Body of pancreas (tissue), 4 donors: ENCODE results near the gene APOL1. TPM values are rescaled to one million over a fixed set of nuclear protein-coding genes. Genes with fewer than 3 reads are reported as not detected.
A peak's percentile ranks its signal among the peaks of the same experiment; 100 is the strongest.

Source experiments
- ATAC-seq: fragments of 150-250 bp; one replicate; pipeline ENCODE4 v1.9.1; 2016
- DNase-seq, 4 donors: peaks; one replicate each; pipeline ENCODE4 v3.0.0-alpha.2; 2019
- H3K27ac ChIP-seq, 4 donors: fragments of 200-600 bp; sonication (generic); 1 replicate in 3 of 4; 2 replicates in 1 of 4; pipeline versions ENCODE4 v1.5.1 to v1.6.1; 2016 to 2019; ENCODE audit warnings: mild to moderate bottlenecking in 1 of 4, mixed read lengths in 1 of 4, moderate library complexity in 1 of 4
- H3K27me3 ChIP-seq, 2 donors: fragments of 200-600 bp; sonication (generic); one replicate each; pipeline ENCODE4 v1.6.0; 2016; ENCODE audit warnings: mild to moderate bottlenecking in 1 of 2
- H3K36me3 ChIP-seq, 2 donors: fragments of 200-600 bp; sonication (generic); replicated peaks in 1 of 2; 2 replicates each; pipeline ENCODE4 v1.5.1; 2016; ENCODE audit warnings: low read depth in 2 of 2; ENCODE audit not compliant: insufficient read depth in 1 of 2
- H3K4me1 ChIP-seq: fragments of 200-600 bp; sonication (generic); one replicate; pipeline ENCODE4 v1.6.0; 2016
- H3K4me3 ChIP-seq, 2 donors: fragments of 200-600 bp; sonication (generic); 1 replicate in 1 of 2; 2 replicates in 1 of 2; pipeline ENCODE4 v1.5.1; 2016 to 2019
- H3K9me3 ChIP-seq, 3 donors: fragments of 200-600 bp; sonication (generic); 1 replicate in 2 of 3; 2 replicates in 1 of 3; pipeline ENCODE4 v1.5.1; 2016
- CTCF ChIP-seq, 7 experiments: fragments of 450-650 bp in 4 of 7; fragments of 200-600 bp in 3 of 7; sonication (generic) in 3 of 7; IDR thresholded peaks; one replicate each; pipeline ENCODE4 v1.5.1; 2016 to 2019; ENCODE audit warnings: antibody characterized with exemption in 7 of 7
- POLR2A ChIP-seq, 3 donors: fragments of 450-650 bp; IDR thresholded peaks; one replicate each; pipeline ENCODE4 v1.6.1; 2016; ENCODE audit warnings: antibody characterized with exemption in 3 of 3, mild to moderate bottlenecking in 2 of 3
- WGBS, 2 donors: methylation state at CpG; one replicate each; pipeline ENCODE4 v1.1.5; 2017; 5-methylcytosine and 5-hydroxymethylcytosine counted together
- intact Hi-C: fragments of 100-400 bp; cut with DNase I; formaldehyde crosslinking; loops from one replicate; pipeline ENCODE4 v1.15.1; 2023
- total RNA-seq, 2 donors: library from RNA; depleted of rRNA; stranded (reverse); fragments of >200 nt; gene quantifications; one replicate each; pipeline ENCODE4 v1.1.0, GENCODE V29; 2016

Gene APOL1
- total RNA-seq, 2 donors from 2014 or later, result 5.2 to 11.9 TPM

GRCh38 chr22:36238373-36239149 is 14.4 kb upstream of the APOL1 start:
- Histone ChIP-seq H3K36me3 (no peaks in the 10 kb centered on the region), H3K4me1 (peaks cover 34% of the 10 kb centered on the region), H3K4me3 (peak overlapping the region; percentile 59 to 64), H3K27ac (peak overlapping the region; percentile 68 to 91 (median 86)), H3K9me3 (no peaks in the 10 kb centered on the region), H3K27me3 (no peaks in the 10 kb centered on the region)
- no peak for TF ChIP-seq POLR2A (IDR thresholded peaks at IDR 0.05)
- no peak for TF ChIP-seq CTCF (IDR thresholded peaks at IDR 0.05)
- intact Hi-C loops, result no loop called here
- DNase-seq (peak; percentile 35 to 57 (median 46)), ATAC-seq (peak; percentile 20)
- WGBS, 2 donors, result 0% methylated on average over 3 to 5 of the region's 5 CpGs

GRCh38 chr22:36239150-36239400 is 13.9 kb upstream of the APOL1 start:
- Histone ChIP-seq H3K4me1 (peaks cover 34% of the 10 kb centered on the region), H3K9me3 (no peaks in the 10 kb centered on the region), H3K36me3 (no peaks in the 10 kb centered on the region), H3K4me3 (peak overlapping the region; percentile 59 to 64), H3K27me3 (no peaks in the 10 kb centered on the region), H3K27ac (peak overlapping the region; percentile 68 to 91 (median 86))
- DNase-seq (no peak), ATAC-seq (peak; percentile 27)
- no peak for TF ChIP-seq POLR2A (IDR thresholded peaks at IDR 0.05)
- TF ChIP-seq CTCF (IDR thresholded peaks at IDR 0.05), result no peak
- intact Hi-C loops, result no loop called here
- 0% methylated on average over 4 of the region's 4 CpGs for WGBS, 2 donors

GRCh38 chr22:36239401-36240171 is 13.3 kb upstream of the APOL1 start, which contains the start of gene APOL2:
Gene APOL2 (minus strand): TSS chr22:36239527. CDS start chr22:36233162, 6,365 bp downstream.
- peaks cover 34% of the 10 kb centered on the region for H3K4me1 ChIP-seq
- intact Hi-C loops, result no loop called here
- 9 to 15% methylated on average over 12 to 13 of the region's 13 CpGs for WGBS, 2 donors

DNA sequence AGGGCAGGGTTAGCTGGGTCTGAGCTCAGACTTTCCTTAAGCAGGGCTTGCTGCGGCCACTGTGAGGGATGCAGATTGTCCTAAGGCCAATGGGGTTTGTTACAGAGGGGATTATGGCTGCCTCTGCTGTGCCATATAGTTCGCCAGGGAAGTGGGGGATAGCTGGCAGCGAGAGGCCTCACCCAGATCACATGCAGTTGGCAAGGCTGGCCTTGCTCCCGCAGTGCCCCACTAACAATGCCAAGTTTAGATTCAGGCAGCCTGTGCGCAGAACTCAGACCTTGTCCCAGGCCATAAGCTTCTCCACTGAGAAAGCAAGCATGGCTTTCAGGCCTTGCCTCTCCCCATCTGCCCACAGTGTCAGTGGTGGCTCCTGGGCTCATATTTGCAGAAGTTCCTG is 8.9 kb upstream of the APOL1 start:
- intact Hi-C loops, result no loop called here

More at GRCh38 chr22:36239401-36240171, 13.3 kb upstream of the APOL1 start, which contains the start of gene APOL2:
- Histone ChIP-seq H3K36me3 (no peaks in the 10 kb centered on the region), H3K4me3 (peak within 1 kb of the TSS; percentile 59 to 64), H3K27ac (peak within 1 kb of the TSS; percentile 68 to 91 (median 86)), H3K9me3 (no peaks in the 10 kb centered on the region), H3K27me3 (no peaks in the 10 kb centered on the region)
- TF ChIP-seq CTCF (IDR thresholded peaks at IDR 0.05) (peak; percentile 34 to 80 (median 75)), POLR2A (IDR thresholded peaks at IDR 0.05) (peak; percentile 31 to 85 (median 84))
- ATAC-seq (peak; percentile 96), DNase-seq (peak; percentile 92 to 95 (median 94))

More for the DNA sequence above, 8.9 kb upstream of the APOL1 start:
- Histone ChIP-seq H3K4me1 (peaks cover 5% of the 10 kb centered on the region), H3K4me3 (no peak overlapping the region), H3K27ac (no peak overlapping the region), H3K27me3 (no peaks in the 10 kb centered on the region), H3K36me3 (no peaks in the 10 kb centered on the region), H3K9me3 (no peaks in the 10 kb centered on the region)
- TF ChIP-seq POLR2A (IDR thresholded peaks at IDR 0.05), result no peak
- no peak for TF ChIP-seq CTCF (IDR thresholded peaks at IDR 0.05)
- WGBS, 2 donors, result 69 to 90% methylated on average over 4 to 5 of the region's 5 CpGs
- ATAC-seq (no peak), DNase-seq (no peak)
